LHCN-M2 (cell line): Measurements from ENCODE around the gene ASMTL. TPM values are rescaled to one million over a fixed set of nuclear protein-coding genes. Genes with fewer than 3 reads are reported as not detected.
A peak's percentile ranks its signal among the peaks of the same experiment; 100 is the strongest.
"Not testable (repeated sequence)": the region's sequence is repeated elsewhere in the genome, so short reads cannot be mapped to it uniquely, and the experiment has no call there.

Source experiments
- DNase-seq: peaks from one replicate; pipeline ENCODE4 v3.0.0-alpha.2; 2012; ENCODE audit warnings: low read depth
- total RNA-seq: library from RNA; depleted of rRNA; stranded (reverse); fragments of >200 nt; gene quantifications from 2 replicates; pipeline ENCODE4 v1.2.3, GENCODE V29; 2014

The ASMTL gene
- total RNA-seq, 1 experiment from 2014 or later: 11.5 TPM

GRCh38 chrX:1481636-1482529, 29.2 kb upstream of the ASMTL start:
- peak; percentile 72 for DNase-seq

GRCh38 chrX:1480082-1480785, 27.5 kb upstream of the ASMTL start:
- no peak for DNase-seq

GRCh38 chrX:1477801-1478458, 25.2 kb upstream of the ASMTL start:
- DNase-seq: no peak

- no peak for DNase-seq
These were observed 24.5 kb upstream of the ASMTL start for GRCh38 chrX:1477229-1477628.

GRCh38 chrX:1476682-1477081, 24.0 kb upstream of the ASMTL start:
- DNase-seq: no peak

GRCh38 chrX:1475881-1476280, 23.2 kb upstream of the ASMTL start:
- DNase-seq: no peak

- no peak for DNase-seq
These were observed 22.8 kb upstream of the ASMTL start for GRCh38 chrX:1475481-1475880.

- not testable (repeated sequence) for DNase-seq
These were observed 21.9 kb upstream of the ASMTL start for GRCh38 chrX:1474593-1474992.

- no peak for DNase-seq
These were observed 20.3 kb upstream of the ASMTL start for GRCh38 chrX:1472975-1473374.

GRCh38 chrX:1468250-1468772, 15.6 kb upstream of the ASMTL start:
- peak; percentile 77 for DNase-seq

- DNase-seq: no peak
These were observed 14.4 kb upstream of the ASMTL start for GRCh38 chrX:1466971-1467561.

GRCh38 chrX:1466232-1466661, 13.5 kb upstream of the ASMTL start:
- DNase-seq: no peak

GRCh38 chrX:1465286-1466231, 12.8 kb upstream of the ASMTL start:
- DNase-seq: no peak

- no peak for DNase-seq
These were observed 12.2 kb upstream of the ASMTL start for GRCh38 chrX:1464971-1465285.

- DNase-seq: no peak
These were observed 11.6 kb upstream of the ASMTL start for GRCh38 chrX:1464041-1464970.

GRCh38 chrX:1463581-1463980, 10.9 kb upstream of the ASMTL start:
- no peak for DNase-seq

GRCh38 chrX:1462596-1463251, 10.0 kb upstream of the ASMTL start:
- peak; percentile 38 for DNase-seq

- DNase-seq: no peak
These were observed 9.4 kb upstream of the ASMTL start for GRCh38 chrX:1462110-1462509.

- DNase-seq: no peak
These were observed 3.2 kb upstream of the ASMTL start for GRCh38 chrX:1455948-1456280.
